GM15510 (cell line): ENCODE data around the gene TIGAR.

Experiments
- POLR2A ChIP-seq: IDR thresholded peaks from 3 replicates; pipeline ENCODE4 v1.6.1; 2011; ENCODE audit warnings: borderline replicate concordance; ENCODE audit not compliant: insufficient read length; ENCODE audit errors: extremely low read depth

TIGAR gene

GRCh38 chr12:4375449-4375848, 54.4 kb downstream of the TIGAR start:
- TF ChIP-seq POLR2A = no peak

- no peak for TF ChIP-seq POLR2A
Observed at GRCh38 chr12:4378772-4379171, 57.8 kb downstream of the TIGAR start.

GRCh38 chr12:4379405-4379804, 58.4 kb downstream of the TIGAR start, which contains the start of gene FGF23:
FGF23 (minus strand) TSS chr12:4379712; CDS start chr12:4379582, 130 bp downstream.
- TF ChIP-seq POLR2A = no peak

GRCh38 chr12:4380332-4380731, 59.3 kb downstream of the TIGAR start:
- TF ChIP-seq POLR2A = no peak

GRCh38 chr12:4383304-4383865, 62.4 kb downstream of the TIGAR start:
- no peak for TF ChIP-seq POLR2A

GRCh38 chr12:4386801-4387200, 65.8 kb downstream of the TIGAR start:
- TF ChIP-seq POLR2A = no peak

GRCh38 chr12:4387607-4388006, 66.6 kb downstream of the TIGAR start:
- no peak for TF ChIP-seq POLR2A

- TF ChIP-seq POLR2A = no peak
Observed at GRCh38 chr12:4388032-4388431, 67.0 kb downstream of the TIGAR start.

GRCh38 chr12:4388662-4389061, 67.6 kb downstream of the TIGAR start:
- TF ChIP-seq POLR2A = no peak

GRCh38 chr12:4392223-4392742, 71.3 kb downstream of the TIGAR start:
- no peak for TF ChIP-seq POLR2A

GRCh38 chr12:4393211-4393610, 72.2 kb downstream of the TIGAR start:
- TF ChIP-seq POLR2A = no peak

GRCh38 chr12:4395818-4396217, 74.8 kb downstream of the TIGAR start:
- no peak for TF ChIP-seq POLR2A

GRCh38 chr12:4401117-4401516, 80.1 kb downstream of the TIGAR start:
- TF ChIP-seq POLR2A = no peak

GRCh38 chr12:4402996-4403395, 82.0 kb downstream of the TIGAR start:
- TF ChIP-seq POLR2A = no peak
